ENCODE results near the gene SLC16A10. TPM values are rescaled to one million over a fixed set of nuclear protein-coding genes. Genes with fewer than 3 reads are reported as not detected.
"Not testable (repeated sequence)": the region's sequence is repeated elsewhere in the genome, so short reads cannot be mapped to it uniquely, and the experiment has no call there.

Gene SLC16A10
- total RNA-seq, 2 experiments from 2014 or later, result 6.6 to 8.1 TPM

GRCh38 chr6:111118826-111119225 lies 31.5 kb downstream of the SLC16A10 start:
- H3K27ac Mint-ChIP-seq, result no peak overlapping the region
- intact Hi-C loops (cut with micrococcal nuclease), result no loop called here
- H3K36me3 Mint-ChIP-seq (ENCODE audit: low read depth), result peaks cover 7% of the 10 kb centered on the region
- no peak for DNase-seq
- no peaks in the 10 kb centered on the region for H3K27me3 Mint-ChIP-seq (ENCODE audit: low read depth)
- no peak overlapping the region for H3K4me3 Mint-ChIP-seq
- H3K9me3 Mint-ChIP-seq, result peaks cover 1% of the 10 kb centered on the region
- CTCF ChIA-PET, result interaction anchor here (0.8 kb wide), 1 partner anchor 92 kb away, joined by 4 read pairs; no protein-coding TSS in a partner anchor
- H3K4me1 Mint-ChIP-seq (ENCODE audit: low read depth), result peaks cover 33% of the 10 kb centered on the region

- Mint-ChIP-seq H3K27ac (no peak overlapping the region), H3K36me3 (ENCODE audit: low read depth) (peaks cover 5% of the 10 kb centered on the region), H3K4me1 (ENCODE audit: low read depth) (peaks cover 28% of the 10 kb centered on the region), H3K4me3 (no peak overlapping the region), H3K9me3 (peaks cover 1% of the 10 kb centered on the region), H3K27me3 (ENCODE audit: low read depth) (no peaks in the 10 kb centered on the region)
- intact Hi-C loops (cut with micrococcal nuclease), result no loop called here
- DNase-seq, result no peak
- CTCF ChIA-PET, result no interaction called here
Observed at GRCh38 chr6:111119571-111120329, 32.4 kb downstream of the SLC16A10 start.

GRCh38 chr6:111121789-111122350 lies 34.6 kb downstream of the SLC16A10 start:
- peaks cover 18% of the 10 kb centered on the region for H3K4me1 Mint-ChIP-seq (ENCODE audit: low read depth)
- intact Hi-C loops (cut with micrococcal nuclease), result no loop called here
- H3K27me3 Mint-ChIP-seq (ENCODE audit: low read depth), result no peaks in the 10 kb centered on the region
- H3K27ac Mint-ChIP-seq, result no peak overlapping the region
- H3K9me3 Mint-ChIP-seq, result no peaks in the 10 kb centered on the region
- H3K36me3 Mint-ChIP-seq (ENCODE audit: low read depth), result peaks cover 4% of the 10 kb centered on the region
- no peak overlapping the region for H3K4me3 Mint-ChIP-seq
- no peak for DNase-seq
- CTCF ChIA-PET, result no interaction called here

GRCh38 chr6:111122458-111123286 lies 35.4 kb downstream of the SLC16A10 start:
- CTCF ChIA-PET, result no interaction called here
- Mint-ChIP-seq H3K27ac (no peak overlapping the region), H3K4me3 (peak overlapping the region; percentile 1), H3K36me3 (ENCODE audit: low read depth) (peaks cover 4% of the 10 kb centered on the region), H3K4me1 (ENCODE audit: low read depth) (peaks cover 18% of the 10 kb centered on the region), H3K27me3 (ENCODE audit: low read depth) (no peaks in the 10 kb centered on the region), H3K9me3 (no peaks in the 10 kb centered on the region)
- intact Hi-C loops (cut with micrococcal nuclease), result no loop called here
- DNase-seq, result no peak

DNA sequence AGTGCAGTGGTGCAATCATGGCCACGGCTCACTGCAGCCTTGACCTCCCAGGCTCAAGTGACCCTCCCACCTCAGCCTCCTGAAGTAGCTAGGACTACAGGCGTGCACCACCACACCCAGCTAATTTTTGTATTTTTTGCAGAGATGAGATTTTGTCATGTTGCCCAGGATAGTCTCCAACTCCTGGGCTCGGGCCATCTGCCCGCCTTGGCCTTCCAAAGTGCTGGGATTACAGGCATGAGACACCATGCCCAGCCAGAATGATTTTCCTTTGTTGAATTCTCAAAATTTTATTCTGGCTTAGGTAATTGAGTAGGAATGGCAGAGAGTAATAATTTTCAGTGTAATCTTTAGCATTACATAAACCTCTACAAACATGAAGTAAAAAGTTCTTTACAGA lies 37.1 kb downstream of the SLC16A10 start:
- H3K27me3 Mint-ChIP-seq (ENCODE audit: low read depth), result no peaks in the 10 kb centered on the region
- no peak overlapping the region for H3K27ac Mint-ChIP-seq
- no peak overlapping the region for H3K4me3 Mint-ChIP-seq
- no peaks in the 10 kb centered on the region for H3K9me3 Mint-ChIP-seq
- peaks cover 18% of the 10 kb centered on the region for H3K4me1 Mint-ChIP-seq (ENCODE audit: low read depth)
- no peak for DNase-seq
- CTCF ChIA-PET, result no interaction called here
- no peaks in the 10 kb centered on the region for H3K36me3 Mint-ChIP-seq (ENCODE audit: low read depth)
- intact Hi-C loops (cut with micrococcal nuclease), result no loop called here

DNA sequence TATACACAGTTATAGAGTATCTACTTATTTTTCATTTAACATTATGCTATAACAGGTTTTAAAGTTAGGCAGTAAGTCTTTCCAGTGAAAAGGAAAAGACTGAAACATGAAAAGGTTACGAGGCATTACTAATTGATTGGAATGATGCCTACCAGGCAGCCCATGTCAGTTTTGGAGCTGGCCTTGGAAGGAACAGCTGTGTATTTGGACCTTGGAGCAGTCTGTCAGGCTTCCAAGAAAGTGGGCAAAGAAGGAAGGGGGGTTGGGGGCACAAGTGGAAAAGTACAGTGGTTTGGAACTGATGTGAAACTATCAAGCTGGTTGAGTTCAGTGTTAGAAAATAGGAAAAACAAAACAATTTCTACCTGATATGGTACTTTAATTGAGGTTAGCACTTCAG lies 41.7 kb downstream of the SLC16A10 start:
- CTCF ChIA-PET, result no interaction called here
- Mint-ChIP-seq H3K9me3 (no peaks in the 10 kb centered on the region), H3K36me3 (ENCODE audit: low read depth) (peaks cover 4% of the 10 kb centered on the region), H3K27ac (no peak overlapping the region), H3K4me3 (no peak overlapping the region), H3K27me3 (ENCODE audit: low read depth) (no peaks in the 10 kb centered on the region), H3K4me1 (ENCODE audit: low read depth) (peaks cover 3% of the 10 kb centered on the region)
- no peak for DNase-seq
- intact Hi-C loops (cut with micrococcal nuclease), result no loop called here

- H3K36me3 Mint-ChIP-seq (ENCODE audit: low read depth); CTCF ChIA-PET; DNase-seq; H3K27ac Mint-ChIP-seq; H3K4me3 Mint-ChIP-seq; H3K4me1 Mint-ChIP-seq (ENCODE audit: low read depth); intact Hi-C loops (cut with micrococcal nuclease); H3K27me3 Mint-ChIP-seq (ENCODE audit: low read depth); H3K9me3 Mint-ChIP-seq: not testable (repeated sequence)
Observed at GRCh38 chr6:111131018-111131417, 43.7 kb downstream of the SLC16A10 start.

DNA sequence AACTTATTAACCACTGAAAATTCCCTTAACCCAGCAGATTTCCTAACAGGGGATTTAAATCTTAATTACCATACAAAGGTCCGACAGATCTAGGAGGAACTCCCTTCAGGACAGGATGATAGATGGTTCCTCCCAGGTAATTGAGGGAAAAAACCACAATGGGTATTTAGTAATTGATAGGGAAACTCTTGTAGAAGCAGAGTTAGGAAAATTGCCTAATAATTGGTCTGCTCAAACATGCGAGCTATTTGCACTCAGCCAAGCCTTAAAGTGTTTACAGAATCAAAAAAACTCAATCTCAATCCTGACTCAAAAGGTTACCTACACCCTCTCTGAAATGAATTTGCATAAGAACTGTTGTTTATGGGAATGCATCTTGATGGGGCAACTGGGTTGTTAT lies 45.4 kb downstream of the SLC16A10 start:
- intact Hi-C loops (cut with micrococcal nuclease); CTCF ChIA-PET; H3K27me3 Mint-ChIP-seq (ENCODE audit: low read depth): not testable (repeated sequence)

DNA sequence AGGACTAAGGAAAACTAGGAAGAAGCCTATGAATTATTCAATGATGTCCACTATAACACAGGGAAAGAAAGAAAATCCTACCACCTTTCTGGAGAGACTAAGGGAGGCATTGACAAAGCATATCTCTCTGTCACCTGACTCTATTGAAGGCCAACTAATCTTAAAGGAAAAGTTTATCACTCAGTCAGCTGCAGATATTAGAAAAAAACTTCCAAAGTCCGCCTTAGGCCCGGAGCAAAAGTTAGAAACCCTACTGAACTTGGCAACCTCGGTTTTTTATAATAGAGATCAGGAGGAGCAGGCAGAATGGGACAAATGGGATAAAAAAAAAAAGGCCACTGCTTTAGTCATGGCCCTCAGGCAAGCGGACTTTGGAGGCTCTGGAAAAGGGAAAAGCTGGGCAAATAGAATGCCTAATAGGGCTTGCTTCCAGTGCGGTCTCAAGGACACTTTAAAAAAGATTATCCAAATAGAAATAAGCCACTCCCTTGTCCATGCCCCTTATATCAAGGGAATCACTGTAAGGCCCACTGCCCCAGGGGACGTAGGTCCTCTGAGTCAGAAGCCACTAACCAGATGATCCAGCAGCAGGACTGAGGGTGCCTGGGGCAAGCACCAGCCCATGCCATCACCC lies 47.0 kb downstream of the SLC16A10 start:
- H3K4me1 Mint-ChIP-seq (ENCODE audit: low read depth); H3K9me3 Mint-ChIP-seq; H3K4me3 Mint-ChIP-seq; H3K27me3 Mint-ChIP-seq (ENCODE audit: low read depth); CTCF ChIA-PET; DNase-seq; H3K27ac Mint-ChIP-seq; intact Hi-C loops (cut with micrococcal nuclease): not testable (repeated sequence)
- H3K36me3 Mint-ChIP-seq (ENCODE audit: low read depth), result peaks cover 18% of the 10 kb centered on the region

More for the DNA sequence above, 45.4 kb downstream of the SLC16A10 start:
- not testable (repeated sequence) for H3K4me3 Mint-ChIP-seq; H3K27ac Mint-ChIP-seq; DNase-seq; H3K4me1 Mint-ChIP-seq (ENCODE audit: low read depth); H3K9me3 Mint-ChIP-seq
- H3K36me3 Mint-ChIP-seq (ENCODE audit: low read depth), result peaks cover 13% of the 10 kb centered on the region

DNA sequence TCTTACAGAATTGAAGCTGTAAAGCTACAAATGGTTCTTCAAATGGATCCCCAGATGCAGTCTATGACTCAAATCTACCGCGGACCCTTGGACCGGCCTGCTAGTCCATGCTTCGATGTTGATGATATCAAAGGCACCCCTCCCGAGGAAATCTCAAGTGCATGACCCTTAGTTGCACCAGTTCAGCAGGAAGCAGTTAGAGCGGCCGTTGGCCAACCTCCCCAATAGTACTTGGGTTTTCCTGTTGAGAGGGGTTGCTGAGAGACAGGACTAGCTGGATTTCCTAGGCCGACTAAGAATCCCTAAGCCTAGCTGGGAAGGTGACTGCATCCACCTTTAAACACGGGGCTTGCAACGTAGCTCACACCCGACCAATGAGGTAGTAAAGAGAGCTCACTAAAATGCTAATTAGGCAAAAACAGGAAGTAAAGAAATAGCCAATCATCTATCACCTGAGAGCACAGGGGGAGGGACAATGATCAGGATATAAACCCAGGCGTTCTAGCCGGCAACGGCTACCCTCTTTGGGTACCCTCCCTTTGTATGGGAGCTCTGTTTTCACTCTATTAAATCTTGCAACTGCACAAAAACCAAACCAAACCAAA lies 50.3 kb downstream of the SLC16A10 start:
- H3K9me3 Mint-ChIP-seq; H3K4me3 Mint-ChIP-seq; H3K27me3 Mint-ChIP-seq (ENCODE audit: low read depth); intact Hi-C loops (cut with micrococcal nuclease); H3K4me1 Mint-ChIP-seq (ENCODE audit: low read depth); DNase-seq; H3K27ac Mint-ChIP-seq: not testable (repeated sequence)
- peaks cover 26% of the 10 kb centered on the region for H3K36me3 Mint-ChIP-seq (ENCODE audit: low read depth)
- CTCF ChIA-PET, result interaction anchor here (1.1 kb wide), 2 partner anchors 61 to 73 kb away, joined by 3 read pairs; no protein-coding TSS in a partner anchor

- H3K4me3 Mint-ChIP-seq, result no peak overlapping the region
- intact Hi-C loops (cut with micrococcal nuclease), result no loop called here
- CTCF ChIA-PET, result no interaction called here
- H3K27ac Mint-ChIP-seq, result no peak overlapping the region
- peaks cover 5% of the 10 kb centered on the region for H3K36me3 Mint-ChIP-seq (ENCODE audit: low read depth)
- H3K27me3 Mint-ChIP-seq (ENCODE audit: low read depth), result no peaks in the 10 kb centered on the region
- H3K4me1 Mint-ChIP-seq (ENCODE audit: low read depth), result no peaks in the 10 kb centered on the region
- no peaks in the 10 kb centered on the region for H3K9me3 Mint-ChIP-seq
- DNase-seq, result no peak
Observed at GRCh38 chr6:111147440-111147839, 60.1 kb downstream of the SLC16A10 start.

- intact Hi-C loops (cut with micrococcal nuclease), result no loop called here
- no peak for DNase-seq
- no peaks in the 10 kb centered on the region for H3K27me3 Mint-ChIP-seq (ENCODE audit: low read depth)
- H3K36me3 Mint-ChIP-seq (ENCODE audit: low read depth), result peaks cover 9% of the 10 kb centered on the region
- H3K27ac Mint-ChIP-seq, result no peak overlapping the region
- H3K4me1 Mint-ChIP-seq (ENCODE audit: low read depth), result no peaks in the 10 kb centered on the region
- CTCF ChIA-PET, result no interaction called here
- no peaks in the 10 kb centered on the region for H3K9me3 Mint-ChIP-seq
- H3K4me3 Mint-ChIP-seq, result no peak overlapping the region
Observed at GRCh38 chr6:111148110-111148509, 60.8 kb downstream of the SLC16A10 start.
